NCI-H2227 treated with DMSO at 0.1 percent for 48 hours (cell line): Measurements from ENCODE around the gene MAP4K1.
"Not testable (repeated sequence)": the region's sequence is repeated elsewhere in the genome, so short reads cannot be mapped to it uniquely, and the experiment has no call there.

Experiments used
- DNase-seq: peaks from one replicate; lab custom pipeline; 2025; lab: John Stamatoyannopoulos, UW

The MAP4K1 gene

DNA sequence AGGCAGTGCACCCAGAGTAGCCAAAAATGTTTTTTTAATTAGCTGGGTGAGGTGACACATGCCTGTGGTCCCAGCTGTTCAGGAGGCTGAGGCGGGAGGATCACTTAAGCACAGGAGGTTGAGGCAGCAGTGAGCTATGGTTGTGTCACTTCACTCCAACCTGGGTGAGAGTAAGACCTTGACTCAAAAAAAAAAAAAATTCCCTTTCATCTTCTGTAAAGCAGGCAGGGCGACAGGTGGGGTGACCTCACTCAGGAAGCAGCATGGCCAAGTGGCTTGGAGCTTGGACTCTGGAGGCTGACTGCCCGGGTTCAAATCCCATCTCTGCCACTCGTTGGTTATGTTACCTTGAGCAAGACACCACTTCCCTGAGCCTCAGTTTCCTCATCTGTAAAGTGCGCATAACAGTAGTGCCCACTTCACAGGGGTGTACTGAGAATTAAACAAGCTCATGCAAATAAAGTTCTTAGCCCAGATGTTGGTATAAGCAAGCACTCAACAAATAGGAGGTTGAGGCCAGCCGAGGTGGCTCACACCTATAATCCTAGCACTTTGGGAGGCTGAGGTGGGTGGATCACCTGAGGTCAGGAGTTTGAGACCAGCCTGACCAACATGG lies 48.3 kb downstream of the MAP4K1 start:
- no peak for DNase-seq

DNA sequence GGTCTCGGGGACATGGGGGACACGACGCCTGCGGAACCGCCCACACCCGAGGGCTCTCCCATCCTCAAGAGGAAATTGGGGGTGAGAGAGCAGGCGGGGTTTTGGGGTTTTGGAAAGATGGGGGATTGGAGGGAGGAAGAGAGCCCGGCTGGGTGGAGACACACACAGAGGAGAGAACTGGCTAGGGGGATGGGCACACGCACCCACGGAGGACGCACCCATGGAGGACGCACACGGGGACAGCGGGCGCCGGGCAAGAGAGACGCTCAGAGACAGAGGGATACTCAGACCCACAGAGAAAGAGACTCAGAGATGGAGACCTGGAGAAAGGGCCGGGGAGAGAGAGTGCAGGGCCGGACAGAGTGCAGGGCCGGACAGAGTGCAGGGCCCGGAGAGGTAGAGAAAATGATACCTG lies 52.1 kb downstream of the MAP4K1 start:
- DNase-seq = no peak

DNA sequence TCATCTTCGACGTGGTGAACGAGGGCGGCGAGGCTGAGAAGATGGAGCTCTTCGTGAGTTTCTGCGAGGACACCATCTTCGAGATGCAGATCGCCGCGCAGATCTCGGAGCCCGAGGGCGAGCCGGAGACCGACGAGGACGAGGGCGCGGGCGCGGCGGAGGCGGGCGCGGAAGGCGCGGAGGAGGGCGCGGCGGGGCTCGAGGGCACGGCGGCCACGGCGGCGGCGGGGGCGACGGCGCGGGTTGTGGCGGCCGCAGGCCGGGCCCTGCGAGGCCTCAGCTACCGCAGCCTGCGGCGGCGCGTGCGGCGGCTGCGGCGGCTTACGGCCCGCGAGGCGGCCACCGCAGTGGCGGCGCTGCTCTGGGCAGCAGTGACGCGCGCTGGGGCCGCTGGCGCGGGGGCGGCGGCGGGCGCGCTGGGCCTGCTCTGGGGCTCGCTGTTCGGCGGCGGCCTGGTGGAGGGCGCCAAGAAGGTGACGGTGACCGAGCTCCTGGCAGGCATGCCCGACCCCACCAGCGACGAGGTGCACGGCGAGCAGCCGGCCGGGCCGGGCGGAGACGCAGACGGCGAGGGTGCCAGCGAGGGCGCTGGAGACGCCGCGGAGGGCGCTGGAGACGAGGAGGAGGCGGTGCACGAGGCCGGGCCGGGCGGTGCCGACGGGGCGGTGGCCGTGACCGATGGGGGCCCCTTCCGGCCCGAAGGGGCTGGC lies 52.6 kb downstream of the MAP4K1 start:
- DNase-seq = no peak

DNA sequence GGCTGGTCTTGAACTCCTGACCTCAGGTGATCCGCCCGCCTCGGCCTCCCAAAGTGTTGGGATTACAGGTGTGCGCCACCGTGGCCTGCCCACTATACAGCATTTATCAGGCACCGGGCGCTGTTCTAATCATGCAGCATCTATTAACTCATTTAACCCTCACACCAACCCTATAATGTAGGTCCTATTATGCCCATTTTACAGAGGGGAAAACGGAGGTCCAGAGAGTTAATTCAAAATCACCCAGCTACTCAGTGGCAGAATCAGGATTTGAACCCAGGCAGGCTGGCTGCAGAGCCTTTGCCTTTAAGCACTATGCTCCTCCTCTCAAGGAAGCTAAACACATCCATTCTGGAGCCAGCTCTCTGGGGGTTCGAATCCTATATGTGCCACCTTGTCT lies 54.3 kb downstream of the MAP4K1 start:
- no peak for DNase-seq

DNA sequence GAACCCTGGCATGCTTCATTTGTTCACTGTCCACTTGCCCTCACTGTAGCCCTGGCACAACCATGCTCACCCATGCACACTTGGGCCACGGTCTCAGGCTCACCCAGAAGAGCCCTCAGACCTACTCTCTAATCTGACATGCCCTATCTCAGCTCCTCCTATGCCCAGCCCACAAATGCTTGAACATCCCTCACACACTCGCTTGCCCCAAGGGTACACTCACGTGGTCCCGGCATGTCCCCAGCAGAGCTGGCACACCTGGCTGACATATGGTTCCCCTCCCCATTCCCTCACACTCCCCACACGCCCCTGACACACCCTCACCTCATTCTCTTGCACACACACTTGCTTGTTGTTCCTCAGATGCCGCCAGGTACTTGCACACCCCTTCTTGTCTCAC lies 55.7 kb downstream of the MAP4K1 start:
- DNase-seq = no peak

DNA sequence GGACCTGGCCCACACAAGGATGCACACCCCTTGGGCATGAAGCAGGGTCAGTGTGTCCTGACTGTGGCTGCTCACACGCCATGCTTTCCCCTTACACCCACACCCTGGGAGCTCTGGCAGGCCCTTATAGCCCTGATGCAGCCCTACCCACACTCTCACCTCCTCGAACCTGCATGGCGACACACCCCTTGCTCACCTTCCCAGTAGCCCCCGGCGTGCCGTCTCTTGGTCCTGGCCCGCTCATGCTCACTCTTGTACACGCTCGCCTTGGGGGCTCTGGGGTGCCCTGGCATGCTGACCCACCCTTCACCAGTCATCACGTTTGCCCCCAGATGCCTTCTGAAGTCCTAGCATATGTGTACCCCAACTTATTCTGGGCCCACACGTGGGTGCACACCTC lies 56.1 kb downstream of the MAP4K1 start:
- DNase-seq = no peak

DNA sequence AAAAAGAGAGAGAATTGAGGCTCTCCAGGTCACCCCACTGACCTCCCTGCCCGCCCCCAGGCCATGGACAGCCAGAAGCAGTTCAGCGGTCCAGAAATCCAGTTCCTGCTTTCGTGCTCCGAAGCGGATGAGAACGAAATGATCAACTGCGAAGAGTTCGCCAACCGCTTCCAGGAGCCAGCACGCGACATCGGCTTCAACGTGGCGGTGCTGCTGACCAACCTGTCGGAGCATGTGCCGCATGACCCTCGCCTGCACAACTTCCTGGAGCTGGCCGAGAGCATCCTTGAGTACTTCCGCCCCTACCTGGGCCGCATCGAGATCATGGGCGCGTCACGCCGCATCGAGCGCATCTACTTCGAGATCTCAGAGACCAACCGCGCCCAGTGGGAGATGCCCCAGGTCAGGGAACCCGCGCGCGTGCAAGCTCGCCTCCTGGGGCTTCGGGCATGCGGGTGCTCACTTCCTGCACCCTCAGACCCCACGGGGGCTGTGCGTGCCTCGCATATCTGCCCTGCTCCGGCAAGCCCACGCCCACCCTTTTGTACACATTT lies 56.6 kb downstream of the MAP4K1 start:
- no peak for DNase-seq

DNA sequence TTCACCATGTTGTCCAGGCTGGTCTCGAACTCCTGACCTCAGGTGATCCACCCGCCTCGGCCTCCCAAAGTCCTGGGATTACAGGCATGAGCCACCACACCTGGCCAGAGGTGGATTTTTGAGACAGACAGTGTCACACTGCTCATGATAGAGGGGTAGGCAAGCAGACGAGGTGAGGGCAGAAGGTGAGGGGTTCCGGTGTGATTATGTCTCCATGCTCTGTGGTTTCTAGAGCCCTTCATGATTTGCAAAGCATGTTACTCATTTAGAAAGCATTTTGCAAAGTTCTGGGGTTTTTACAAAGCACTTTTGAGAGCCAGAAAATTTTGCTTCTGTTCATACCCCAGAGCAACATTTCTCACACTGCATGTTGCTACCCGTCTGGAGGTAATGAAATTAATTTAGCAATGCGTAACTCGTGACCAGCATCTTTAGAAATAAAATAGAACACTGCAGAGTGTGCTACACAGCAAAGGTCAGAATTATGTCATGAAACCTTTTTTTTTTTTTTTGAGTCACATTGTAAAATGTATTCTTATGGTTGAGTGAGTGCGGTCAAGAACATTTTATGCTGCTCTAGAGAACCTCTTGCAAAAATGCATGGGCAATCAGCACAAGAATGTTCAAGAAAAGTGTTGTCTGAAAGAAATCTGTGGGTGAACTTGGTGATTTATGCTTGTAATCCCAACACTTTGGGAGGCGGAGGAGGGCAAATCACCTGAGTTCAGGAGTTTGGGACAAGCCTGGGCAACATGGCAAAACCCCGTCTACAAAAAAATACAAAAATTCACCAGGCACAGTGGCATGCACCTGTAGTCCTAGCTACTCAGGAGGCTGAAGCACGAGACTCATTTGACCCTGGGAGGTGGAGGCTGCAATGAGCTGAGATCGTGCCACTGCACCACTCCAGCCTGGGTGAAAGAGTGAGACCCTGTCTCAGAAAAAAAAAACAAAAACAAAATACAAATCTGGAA lies 58.0 kb downstream of the MAP4K1 start:
- DNase-seq = no peak

DNA sequence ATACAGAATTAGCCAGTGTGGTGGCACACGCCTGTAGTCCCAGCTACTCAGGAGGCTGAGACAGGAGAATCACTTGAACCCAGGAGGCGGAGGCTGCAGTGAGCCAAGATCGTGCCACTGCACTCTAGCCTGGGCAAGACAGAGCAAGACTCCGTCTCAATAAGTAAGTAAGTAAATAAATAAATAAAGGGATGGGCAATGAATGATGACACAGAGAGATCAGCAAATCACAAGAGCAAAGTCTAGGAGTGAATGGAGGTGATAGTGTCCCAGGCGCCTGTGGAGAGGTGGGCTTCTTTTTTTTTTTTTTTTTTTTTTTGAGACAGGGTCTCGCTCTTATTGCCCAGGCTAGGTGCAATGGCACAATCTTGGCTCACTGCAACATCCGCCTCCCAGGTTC lies 58.8 kb downstream of the MAP4K1 start:
- not testable (repeated sequence) for DNase-seq

DNA sequence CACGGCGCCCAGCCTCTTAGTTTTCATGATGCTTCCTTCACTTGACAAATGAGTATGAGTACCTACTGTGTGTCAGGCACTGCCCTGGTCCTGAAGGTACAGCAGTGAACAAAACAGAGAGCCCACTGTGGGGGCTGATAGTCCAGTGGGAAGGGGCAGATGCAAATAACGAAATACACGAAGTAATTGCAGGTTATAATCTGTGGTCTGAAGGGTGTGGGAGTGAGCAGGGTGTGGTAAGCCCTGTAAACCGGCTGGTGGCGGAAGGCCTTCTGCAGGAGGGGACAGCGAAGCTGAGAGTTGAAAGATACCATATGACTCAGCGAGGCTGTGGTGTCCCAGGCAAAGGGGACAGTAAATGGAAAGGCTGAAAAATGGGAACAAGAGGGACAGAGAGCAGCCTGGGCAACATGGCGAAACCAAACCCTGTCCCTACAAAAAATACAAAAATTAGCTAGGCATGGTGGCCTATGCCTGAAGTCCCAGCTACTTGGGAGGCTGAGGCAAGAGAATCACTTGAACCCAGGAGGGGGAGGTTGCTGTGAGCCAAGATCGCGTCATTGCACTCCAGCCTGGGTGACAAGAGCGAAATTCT lies 60.5 kb downstream of the MAP4K1 start:
- DNase-seq = no peak

DNA sequence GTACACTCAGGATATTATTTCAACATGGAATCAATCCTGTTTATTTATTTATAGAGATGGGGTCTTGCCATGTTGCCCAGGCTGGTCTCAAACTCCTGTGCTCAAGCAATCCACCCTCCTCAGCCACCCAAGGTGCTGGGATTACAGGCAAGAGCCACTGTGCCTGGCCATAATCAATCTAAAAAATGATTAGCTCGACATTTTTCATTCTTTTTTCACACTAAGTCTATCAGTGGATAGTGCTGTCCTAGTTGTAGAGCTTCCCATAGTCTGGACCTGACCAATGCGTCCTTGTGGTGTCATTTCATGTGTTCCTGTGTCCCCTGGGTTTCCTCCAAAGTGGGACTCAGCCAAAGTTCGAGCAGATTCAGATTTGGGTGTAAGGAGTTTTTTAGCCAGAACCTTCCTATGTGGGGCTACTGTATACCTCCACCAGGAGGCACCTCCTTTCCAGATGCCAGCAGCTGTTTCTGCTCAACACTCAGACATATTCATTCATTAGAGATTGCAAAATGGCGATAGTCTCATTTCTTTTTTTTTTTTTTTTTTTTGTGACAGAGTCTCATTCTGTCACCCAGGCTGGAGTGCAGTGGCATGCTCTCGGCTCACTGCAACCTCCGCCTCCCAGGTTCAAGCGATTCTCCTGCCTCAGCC lies 61.1 kb downstream of the MAP4K1 start:
- DNase-seq = no peak

DNA sequence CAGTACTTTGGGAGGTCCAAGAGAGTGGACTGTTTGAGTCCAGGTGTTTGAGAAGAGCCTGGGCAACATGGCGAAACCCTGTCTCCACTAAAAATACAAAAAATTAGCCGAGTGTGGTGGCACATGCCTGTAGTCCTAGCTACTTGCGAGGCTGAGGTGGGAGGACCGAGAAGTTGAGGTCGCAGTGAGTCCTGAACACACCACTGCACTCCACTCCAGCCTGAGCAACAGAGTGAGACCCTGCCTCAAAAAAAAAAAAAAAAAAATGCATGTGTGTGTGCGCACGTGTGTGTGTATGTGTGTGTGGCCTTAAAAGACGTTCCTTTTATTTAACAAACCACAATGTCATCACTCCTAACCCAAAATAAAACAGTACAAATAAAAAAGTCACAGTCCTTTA lies 62.6 kb downstream of the MAP4K1 start:
- DNase-seq = no peak

DNA sequence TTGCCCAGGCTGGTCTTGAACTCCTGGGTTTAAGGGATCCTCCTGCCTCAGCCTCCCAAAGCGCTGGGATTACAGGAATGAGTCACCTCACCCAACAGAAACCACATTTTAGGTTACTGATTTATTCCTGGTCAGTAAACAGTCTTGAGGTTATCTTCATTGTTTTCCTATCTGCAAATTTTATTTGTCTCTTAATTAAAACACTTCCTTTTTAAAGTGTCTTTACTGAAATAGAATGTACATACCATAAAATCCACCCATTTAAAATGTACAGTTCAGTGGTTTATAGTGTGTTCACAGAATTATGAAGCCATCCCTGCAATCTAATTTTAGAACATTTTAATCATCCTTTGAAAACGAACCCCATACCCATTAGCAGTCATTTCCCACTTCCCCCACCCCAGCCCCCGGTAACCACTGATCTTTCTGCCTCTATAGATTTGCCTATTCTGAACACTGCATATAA lies 63.0 kb downstream of the MAP4K1 start:
- DNase-seq = no peak

DNA sequence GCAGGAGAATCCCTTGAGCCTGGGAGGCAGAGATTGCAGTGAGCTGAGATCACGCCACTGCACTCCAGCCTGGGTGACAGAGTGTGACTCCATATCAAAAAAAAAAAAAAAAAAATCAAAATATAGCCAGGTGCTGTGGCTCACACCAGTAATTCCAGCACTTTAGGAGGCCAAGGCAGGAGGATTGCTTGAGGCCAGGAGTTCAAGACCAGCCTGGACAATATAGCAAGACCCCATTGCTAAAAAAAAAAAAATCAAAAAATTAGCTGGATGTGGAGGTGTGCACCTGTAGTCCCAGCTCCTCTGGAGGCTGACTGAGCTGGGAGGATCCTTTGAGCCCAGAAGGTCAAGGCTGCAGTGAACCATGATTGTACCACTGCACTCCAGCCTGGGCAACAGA lies 64.5 kb downstream of the MAP4K1 start:
- DNase-seq = not testable (repeated sequence)

DNA sequence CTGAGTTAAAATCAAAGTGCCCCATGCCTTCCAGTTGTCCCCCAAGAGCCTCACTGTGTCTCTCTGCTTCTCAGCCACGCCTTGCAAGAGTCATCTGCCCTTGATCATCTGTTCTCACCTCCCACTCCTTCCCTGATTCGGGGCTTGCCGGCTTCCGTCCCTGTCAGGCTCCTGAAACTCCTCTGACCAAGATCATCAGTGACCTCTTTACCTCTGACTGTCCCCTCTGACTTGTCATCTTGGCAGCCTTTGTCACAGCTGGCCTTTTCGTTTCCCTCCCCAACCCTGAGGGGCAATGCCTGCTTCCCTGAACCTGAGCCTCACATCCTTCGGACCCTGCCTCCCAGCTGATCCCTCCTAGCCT lies 66.3 kb downstream of the MAP4K1 start:
- DNase-seq = no peak

DNA sequence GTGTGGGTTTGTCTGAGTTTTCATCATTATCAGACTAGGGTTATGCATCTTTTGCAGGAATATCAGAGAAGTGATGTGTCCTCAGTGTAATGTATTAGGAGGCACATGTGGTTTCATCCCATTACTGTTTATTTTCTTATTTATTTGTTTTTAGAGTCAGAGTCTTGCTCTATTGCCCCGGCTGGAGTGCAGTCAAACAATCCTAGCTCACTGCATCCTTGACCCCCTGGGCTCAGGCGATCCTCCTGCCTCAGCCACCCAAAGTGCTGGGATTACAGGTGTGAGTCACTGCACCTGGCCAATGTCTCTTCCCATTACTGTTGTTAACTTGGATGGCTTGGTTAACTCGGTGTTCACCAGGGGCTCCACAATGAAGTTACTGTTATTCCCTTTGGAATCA lies 67.4 kb downstream of the MAP4K1 start:
- no peak for DNase-seq

DNA sequence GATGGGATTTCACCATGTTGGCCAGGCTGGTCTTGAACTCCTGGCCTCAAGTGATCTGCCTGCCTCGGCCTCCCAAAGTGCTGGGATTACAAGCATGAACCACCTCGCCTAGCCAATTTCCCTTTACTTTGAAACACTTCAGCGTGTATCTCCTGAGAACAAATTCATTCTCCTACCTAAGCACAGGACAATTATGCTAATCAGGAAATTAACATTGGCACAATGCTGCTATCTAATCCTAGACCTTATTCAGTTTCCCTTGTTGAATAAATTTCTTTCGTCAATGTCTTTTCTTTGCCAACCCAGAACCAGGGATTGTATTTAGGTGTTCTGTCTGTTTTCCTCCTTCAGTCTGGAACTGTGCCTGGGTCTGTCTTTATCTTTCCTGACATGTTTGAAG lies 67.8 kb downstream of the MAP4K1 start:
- DNase-seq = no peak

DNA sequence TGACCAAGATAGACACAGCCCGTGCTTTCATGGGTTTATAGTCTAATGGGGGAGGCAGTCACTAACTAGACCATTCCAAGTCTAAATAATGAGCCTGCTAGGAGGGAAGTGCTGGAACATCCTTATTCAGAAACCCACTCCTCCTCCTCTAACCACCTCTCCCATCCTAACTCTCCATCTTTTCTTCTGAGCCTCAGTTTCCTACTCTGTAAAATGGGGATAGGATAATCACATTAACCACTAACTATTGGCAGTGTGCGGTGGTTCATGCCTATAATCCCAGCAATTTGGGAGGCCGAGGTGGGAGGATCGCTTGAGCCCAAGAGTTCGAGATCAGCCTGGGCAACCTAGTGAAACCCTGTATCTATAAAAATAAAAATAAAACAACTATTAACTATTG lies 68.7 kb downstream of the MAP4K1 start:
- no peak for DNase-seq

DNA sequence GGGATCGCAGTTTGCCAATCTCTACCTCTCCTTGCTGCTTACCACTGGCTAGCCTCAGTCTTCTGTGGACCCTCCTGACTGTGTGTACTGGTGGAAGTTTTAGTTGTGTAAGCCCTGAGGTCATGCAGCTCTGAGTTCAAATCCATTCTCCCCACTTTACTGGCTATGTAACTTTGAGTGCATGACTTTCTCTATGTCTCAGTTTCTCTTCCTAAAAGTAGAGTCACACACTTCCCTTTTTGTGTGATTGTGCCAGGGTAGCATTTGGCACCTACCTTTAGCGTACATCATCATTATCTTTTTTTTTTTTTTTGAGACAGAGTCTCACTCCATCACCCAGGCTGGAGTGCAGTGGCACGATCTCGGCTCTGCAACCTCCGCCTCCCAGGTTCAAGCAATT lies 70.3 kb downstream of the MAP4K1 start:
- no peak for DNase-seq

DNA sequence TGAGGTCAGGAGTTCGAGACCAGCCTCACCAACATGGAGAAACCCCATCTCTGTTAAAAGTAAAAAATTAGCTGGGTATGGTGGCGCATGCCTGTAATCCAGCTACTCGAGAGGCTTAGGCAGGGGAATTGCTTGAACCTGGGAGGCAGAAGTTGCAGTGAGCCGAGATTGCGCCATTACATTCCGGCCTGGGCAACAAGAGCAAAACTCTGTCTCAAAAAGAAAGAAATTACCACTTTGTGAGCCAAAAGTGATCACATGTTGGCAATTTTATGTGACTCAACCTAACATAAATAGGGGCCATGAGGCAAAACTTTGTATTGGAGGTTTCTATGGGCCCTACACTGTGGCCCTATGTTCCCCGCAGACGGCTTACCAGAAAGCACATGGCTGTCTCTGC lies 72.2 kb downstream of the MAP4K1 start:
- no peak for DNase-seq

DNA sequence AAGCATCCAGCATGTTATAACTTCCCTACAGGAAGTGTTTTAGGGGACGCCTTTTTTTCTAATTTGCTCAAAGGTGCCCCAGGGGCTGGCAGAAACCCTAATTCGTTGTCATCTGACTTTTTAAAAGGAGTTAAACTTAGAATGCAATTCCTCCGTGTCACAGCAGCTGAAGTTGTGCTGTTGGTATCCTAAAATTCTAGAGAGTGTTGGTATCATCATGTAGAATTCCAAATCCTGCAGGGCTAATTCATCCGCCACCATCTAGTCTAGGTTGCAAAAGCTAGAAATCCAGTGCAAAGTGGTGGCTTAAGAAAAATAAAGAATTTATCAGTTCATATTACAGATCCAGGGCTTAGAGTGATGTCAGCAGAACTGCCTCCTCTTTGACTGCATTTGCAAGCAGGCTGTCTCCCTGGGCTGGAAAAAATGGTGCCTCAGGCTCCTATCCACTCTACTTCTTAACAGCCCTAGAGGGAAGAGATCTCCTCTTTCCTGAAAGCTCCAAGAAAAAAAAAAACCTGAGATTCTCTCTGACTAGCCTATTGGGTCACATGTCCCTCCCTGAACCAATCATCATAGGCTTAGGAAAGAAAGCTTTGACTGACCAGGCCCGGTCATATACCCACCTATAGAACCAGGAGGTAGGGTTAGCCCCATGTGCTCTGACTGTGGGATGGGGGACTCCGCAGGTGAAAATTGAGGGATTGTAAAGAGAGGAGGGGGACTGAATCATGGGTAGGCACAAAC lies 73.0 kb downstream of the MAP4K1 start:
- peak; percentile 73 for DNase-seq
